Activated CD4-positive, CD25-positive, alpha-beta regulatory T cell treated with anti-CD3 and anti-CD28 coated beads, Interleukin-2, amount 50 U/mL, for 16 hours (primary cell): ENCODE results near the gene PLXNA4.

Experiments
- DNase-seq: peaks from one replicate; pipeline ENCODE4 v3.0.0-alpha.2; 2020; ENCODE audit warnings: low read depth, low spot score

The PLXNA4 gene

DNA sequence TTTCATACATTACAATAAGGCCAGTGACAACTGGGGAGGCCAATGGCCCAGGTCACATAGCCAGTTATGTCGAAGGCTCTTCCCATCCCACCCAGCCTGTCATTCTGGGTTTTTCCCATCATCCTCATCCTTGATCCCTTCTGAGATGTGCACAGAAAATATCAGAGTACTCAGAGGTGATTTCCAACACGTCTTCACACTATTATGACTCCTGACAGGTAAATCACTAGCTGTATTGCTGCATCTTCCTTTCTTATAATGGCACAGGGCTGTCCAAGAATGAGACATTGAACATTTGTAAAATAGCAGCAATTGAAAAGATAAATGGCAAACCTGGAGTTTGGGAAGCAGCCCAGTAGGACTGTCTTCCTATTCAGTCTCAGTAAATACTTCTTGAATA lies 159.9 kb downstream of the PLXNA4 start:
- DNase-seq: no peak

DNA sequence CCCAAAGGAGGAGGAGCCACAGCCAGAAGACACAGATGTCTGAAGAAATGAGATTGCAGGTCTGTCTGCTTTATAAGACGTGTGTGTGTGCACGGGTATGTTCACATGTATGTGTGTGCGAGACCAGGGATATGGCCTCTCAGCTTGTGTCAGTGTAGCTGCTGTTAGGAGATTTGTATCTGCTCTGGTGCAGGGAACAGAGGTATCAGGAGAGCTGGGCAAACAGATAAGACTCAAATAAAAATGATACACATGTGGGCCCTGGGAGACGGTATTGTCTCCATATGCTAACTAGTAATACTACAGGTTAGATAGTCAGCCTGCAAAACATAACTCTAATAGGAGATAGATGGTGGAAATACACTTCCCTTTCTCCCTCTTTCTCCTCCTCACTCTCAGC lies 161.0 kb downstream of the PLXNA4 start:
- DNase-seq: no peak

DNA sequence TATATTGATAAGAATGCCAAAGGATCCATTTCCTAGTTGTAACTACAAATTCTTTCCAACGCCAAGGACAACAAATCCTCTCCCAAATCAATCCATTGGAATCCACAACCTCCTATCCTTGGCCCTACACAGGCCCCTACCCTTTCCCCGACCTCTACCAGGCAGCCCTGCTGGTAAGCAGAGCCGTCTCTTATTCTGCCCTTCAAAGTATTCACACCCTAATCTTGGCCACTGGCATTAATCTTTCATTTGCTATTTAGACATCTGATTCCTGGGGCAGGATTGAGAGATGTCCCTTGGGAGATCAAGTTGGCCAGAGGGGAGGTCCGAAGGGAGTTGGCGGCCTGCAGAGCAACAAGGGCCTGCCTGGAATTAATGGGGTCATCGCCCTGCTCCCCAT lies 161.4 kb downstream of the PLXNA4 start:
- DNase-seq: no peak

- no peak for DNase-seq
These were observed 163.8 kb downstream of the PLXNA4 start for GRCh38 chr7:132412435-132412834.

DNA sequence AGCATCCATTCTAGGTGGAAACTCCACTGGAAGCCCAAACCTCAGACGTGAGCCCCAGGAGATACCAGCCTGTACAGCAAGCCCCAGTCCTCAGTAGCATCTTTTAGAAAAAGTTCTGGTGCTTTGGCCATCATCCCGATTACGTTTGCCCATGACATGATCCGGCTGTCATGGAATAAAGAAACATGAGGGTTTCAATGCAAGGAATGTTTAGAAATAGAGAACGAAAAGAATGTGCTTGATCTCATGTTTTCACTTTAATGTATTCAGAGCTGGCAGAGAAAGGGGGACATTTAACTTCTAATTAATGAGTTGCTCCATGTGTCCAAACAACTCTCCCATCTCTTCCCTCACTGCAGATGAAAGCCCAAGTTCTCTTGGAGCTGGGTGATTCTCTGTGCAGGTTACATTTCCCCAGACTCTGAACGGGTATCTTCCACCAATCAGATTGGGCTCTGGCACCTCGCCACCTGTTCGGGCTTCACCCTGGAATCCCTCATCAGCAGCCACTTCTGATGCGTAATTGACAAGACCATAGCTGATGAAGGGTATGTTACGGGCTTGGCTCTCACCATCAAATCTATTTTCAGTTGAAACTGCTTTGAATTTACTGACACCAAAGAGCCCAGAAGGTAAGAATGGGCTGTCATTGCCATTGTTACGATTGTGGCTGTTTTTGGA lies 165.3 kb downstream of the PLXNA4 start:
- DNase-seq: no peak

GRCh38 chr7:132410385-132410784 lies 165.9 kb downstream of the PLXNA4 start:
- no peak for DNase-seq

DNA sequence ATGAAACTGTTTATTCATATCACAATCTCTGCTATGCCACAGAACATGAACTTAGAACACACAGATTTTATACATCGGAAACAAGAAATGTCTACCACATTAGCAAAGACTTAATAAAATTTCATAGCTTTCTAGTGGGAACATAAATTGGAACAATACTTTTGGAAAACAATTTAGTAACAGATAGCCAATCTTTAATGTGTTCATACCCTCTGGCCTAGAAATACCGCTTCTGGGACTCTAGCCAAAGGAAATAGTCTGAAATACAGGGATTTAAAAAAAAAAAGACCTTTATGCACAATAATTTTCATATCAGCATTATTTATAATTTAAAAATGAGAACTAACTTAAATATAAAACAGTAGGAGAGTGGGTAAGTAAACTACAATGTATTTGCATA lies 168.5 kb downstream of the PLXNA4 start:
- no peak for DNase-seq

DNA sequence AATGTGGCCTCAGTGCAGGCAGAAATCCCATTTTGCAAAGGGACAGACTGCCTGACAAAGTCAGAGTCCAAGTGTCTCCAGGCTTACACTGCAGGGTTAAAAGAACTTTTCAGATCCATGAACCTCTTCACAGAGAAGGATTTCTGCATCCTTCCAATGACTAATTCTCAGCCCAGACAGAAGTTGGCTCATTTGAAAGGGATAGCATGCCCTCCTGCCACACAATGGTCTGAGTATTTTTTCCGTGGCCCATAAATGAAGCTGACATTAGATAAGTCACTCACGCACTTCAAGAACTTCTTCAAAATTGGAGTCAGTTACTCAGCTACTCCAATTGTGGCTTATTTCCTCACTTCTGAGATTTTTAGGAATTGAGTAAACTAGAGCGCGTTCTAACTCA lies 170.2 kb downstream of the PLXNA4 start:
- DNase-seq: no peak

DNA sequence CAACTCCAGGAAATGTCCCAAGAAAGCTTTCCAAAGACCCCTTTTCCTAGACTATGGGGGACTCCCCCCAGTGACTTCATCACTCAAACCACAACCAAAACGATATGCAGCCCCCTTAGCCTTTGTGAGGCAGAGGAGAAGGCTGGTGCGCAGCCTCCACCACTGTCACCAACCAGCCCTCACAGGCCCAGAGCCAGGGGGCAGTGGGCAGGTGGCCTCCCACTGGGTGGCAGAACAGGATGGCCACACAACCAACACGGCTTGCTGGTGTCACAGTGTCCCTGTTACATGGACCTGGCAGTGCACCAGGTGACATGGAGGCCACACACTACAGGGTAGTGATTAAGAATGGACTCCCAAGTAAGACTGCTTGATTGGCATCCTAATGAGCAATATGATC lies 172.0 kb downstream of the PLXNA4 start:
- DNase-seq: no peak

GRCh38 chr7:132403465-132404110 lies 172.7 kb downstream of the PLXNA4 start:
- DNase-seq: no peak

DNA sequence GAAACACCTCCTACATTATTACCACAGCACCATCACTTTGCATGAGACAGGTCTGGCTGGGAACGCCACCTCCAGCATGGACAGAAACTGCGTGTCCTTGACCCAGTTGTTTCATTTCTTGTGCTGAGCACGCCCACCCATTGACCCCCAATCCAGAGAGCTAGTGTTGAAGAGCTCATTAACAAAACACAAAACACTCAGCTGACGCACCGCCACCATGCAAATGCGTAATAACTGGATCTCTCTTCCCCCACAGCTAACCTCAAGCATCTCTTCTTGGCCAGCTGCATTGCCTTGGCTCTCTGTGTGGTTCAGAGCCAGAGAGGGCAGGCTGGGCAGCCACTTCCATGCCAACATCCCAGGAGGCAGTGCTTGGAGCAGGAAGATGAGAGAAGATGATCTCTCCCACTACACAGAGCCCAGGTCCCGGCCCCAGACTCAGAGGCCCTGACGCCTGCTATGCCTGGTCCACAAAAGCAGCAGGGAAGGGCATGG lies 173.5 kb downstream of the PLXNA4 start:
- no peak for DNase-seq

- DNase-seq: no peak
These were observed 174.2 kb downstream of the PLXNA4 start for GRCh38 chr7:132402096-132402495.

GRCh38 chr7:132400561-132401142 lies 175.6 kb downstream of the PLXNA4 start:
- no peak for DNase-seq

- no peak for DNase-seq
These were observed 176.9 kb downstream of the PLXNA4 start for GRCh38 chr7:132399367-132399766.

GRCh38 chr7:132398253-132398925 lies 177.9 kb downstream of the PLXNA4 start:
- DNase-seq: no peak

GRCh38 chr7:132397070-132397469 lies 179.2 kb downstream of the PLXNA4 start:
- DNase-seq: no peak

GRCh38 chr7:132395361-132395760 lies 180.9 kb downstream of the PLXNA4 start:
- DNase-seq: no peak

GRCh38 chr7:132394283-132395198 lies 181.7 kb downstream of the PLXNA4 start:
- no peak for DNase-seq

DNA sequence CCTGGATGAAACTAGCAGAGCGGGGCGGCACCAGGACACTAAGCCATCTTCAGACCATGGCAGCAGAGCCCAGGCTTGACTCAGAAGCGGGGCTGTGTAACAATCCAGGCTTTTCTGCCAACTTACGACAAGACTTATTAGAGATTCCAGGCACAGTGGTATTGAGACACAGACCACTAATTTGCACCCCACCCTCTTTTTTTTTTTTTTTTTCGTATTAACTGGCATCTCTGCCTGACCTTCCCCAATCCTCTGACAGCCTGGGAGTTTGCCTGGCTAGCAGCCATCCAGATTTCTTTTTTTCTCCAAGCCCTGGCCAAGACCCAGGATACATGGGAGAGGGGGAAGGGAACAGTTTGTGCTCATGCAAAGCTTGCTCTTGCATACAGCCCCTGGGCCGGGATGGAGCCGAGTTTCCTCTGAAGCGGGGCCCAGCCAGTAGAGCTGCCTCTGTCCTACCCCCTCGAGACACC lies 182.4 kb downstream of the PLXNA4 start:
- no peak for DNase-seq

DNA sequence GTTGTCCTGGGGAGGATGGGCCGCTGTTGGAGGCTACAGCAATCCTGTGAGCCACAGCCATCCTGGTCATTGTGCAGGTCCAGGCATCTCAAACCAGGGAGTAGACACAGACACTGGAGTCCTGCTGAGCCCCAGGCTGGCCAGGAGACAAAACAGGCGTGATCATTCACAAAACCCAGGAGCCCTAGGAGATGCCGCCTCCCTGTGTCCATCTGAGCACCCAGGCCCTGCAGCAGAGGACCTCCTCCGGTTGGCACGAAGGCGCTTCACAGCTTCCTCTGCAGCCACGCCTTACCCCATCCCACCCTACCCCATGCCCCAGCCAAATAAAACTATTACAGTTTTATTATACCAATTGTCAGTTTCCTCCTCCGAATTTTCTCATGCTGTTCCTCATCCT lies 183.6 kb downstream of the PLXNA4 start:
- DNase-seq: no peak

GRCh38 chr7:132390705-132391104 lies 185.6 kb downstream of the PLXNA4 start:
- no peak for DNase-seq
